Choroid plexus epithelial cell (primary cell): Measurements from ENCODE around the gene NACC2.

Source experiments
- DNase-seq: peaks from one replicate; pipeline ENCODE4 v3.0.0-alpha.2; 2010; ENCODE audit warnings: low read depth
- H3K4me3 ChIP-seq: 2 replicates; pipeline ENCODE4 v1.5.1; 2011; ENCODE audit warnings: low read depth, mild to moderate bottlenecking, control low read depth, low read length, moderate library complexity
- TF ChIP-seq, protein P1 (sequence below): conservative IDR thresholded peaks from 2 replicates; pipeline ENCODE4 v1.5.1; 2011; ENCODE audit warnings: low read depth, mild to moderate bottlenecking, control low read depth, inconsistent platforms, low read length, moderate library complexity

The NACC2 gene

GRCh38 chr9:135998410-135999071 is 96.5 kb downstream of the NACC2 start:
- H3K4me3 ChIP-seq, result no peak overlapping the region
- DNase-seq, result no peak
- TF ChIP-seq, protein P1, sequence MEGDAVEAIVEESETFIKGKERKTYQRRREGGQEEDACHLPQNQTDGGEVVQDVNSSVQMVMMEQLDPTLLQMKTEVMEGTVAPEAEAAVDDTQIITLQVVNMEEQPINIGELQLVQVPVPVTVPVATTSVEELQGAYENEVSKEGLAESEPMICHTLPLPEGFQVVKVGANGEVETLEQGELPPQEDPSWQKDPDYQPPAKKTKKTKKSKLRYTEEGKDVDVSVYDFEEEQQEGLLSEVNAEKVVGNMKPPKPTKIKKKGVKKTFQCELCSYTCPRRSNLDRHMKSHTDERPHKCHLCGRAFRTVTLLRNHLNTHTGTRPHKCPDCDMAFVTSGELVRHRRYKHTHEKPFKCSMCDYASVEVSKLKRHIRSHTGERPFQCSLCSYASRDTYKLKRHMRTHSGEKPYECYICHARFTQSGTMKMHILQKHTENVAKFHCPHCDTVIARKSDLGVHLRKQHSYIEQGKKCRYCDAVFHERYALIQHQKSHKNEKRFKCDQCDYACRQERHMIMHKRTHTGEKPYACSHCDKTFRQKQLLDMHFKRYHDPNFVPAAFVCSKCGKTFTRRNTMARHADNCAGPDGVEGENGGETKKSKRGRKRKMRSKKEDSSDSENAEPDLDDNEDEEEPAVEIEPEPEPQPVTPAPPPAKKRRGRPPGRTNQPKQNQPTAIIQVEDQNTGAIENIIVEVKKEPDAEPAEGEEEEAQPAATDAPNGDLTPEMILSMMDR, result no peak

DNA sequence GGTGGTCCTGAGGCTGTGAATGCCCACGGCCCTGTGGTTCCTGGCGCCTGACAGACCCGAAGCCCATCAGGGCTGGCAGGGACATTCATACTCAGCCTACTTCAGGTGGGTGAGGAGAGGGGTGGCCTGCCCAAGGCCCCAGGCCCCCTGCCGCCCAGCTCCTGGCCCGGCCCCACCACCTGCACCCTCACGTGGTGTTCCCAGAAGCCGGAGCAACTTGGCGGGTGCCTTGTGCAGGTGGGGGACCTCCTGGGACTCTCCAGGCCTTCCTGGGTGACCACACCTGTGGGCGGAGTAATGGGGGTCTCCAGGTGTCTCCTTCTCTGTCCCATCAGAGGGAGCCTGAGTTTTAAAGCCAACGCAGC is 97.1 kb downstream of the NACC2 start:
- TF ChIP-seq, protein P1, result no peak
- no peak overlapping the region for H3K4me3 ChIP-seq
- DNase-seq, result no peak

- no peak for DNase-seq
- no peak overlapping the region for H3K4me3 ChIP-seq
- TF ChIP-seq, protein P1, result no peak
Measured at GRCh38 chr9:135997090-135998015, 97.7 kb downstream of the NACC2 start.

GRCh38 chr9:135995816-135996215 is 99.3 kb downstream of the NACC2 start:
- no peak overlapping the region for H3K4me3 ChIP-seq
- TF ChIP-seq, protein P1, result no peak
- DNase-seq, result no peak

GRCh38 chr9:135994501-135995192 is 100.4 kb downstream of the NACC2 start:
- DNase-seq, result peak; percentile 61
- TF ChIP-seq, protein P1, result no peak
- no peak overlapping the region for H3K4me3 ChIP-seq

DNA sequence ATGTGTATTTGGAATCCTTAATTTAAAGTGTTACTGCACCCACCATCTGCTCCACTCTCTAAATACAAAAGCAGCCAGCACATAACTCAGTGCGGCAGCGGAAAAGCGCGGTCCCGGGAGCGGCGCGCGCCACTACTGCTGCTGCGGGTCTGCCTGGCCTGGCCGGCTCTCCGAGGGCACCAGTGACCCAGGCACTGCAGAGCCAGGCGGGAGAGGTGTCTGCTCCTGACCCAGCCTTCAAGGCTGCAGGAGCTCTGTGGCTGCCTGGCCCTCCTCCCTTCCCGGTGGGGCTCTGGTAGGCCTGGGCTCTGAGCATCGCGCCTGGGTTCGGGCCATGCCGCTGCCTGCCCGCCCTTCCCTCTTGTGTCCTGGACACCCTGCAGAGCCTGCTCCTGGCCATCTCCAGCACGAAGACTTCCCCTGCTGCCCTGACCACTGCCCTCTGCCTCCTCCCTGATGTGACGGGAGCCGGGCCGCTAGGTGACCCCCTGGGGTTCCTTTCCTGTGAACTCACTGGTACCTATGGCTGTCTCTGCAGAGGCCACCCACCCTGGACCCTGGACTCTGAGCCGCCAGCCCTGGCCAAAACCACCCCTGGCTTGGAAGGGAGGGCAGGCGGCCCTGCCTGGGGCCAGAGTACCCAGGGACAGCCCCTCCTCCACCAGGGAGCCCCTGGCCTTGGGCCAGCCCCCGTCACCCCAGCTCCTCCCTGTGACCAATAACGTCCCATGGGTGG is 101.2 kb downstream of the NACC2 start:
- H3K4me3 ChIP-seq, result no peak overlapping the region
- DNase-seq, result no peak
- TF ChIP-seq, protein P1, result no peak
